NCI-H1417 treated with DMSO at 0.1 percent for 48 hours (cell line): ENCODE data around the gene ALLC.

Source experiments
- DNase-seq: peaks from one replicate; lab custom pipeline; 2025; lab: John Stamatoyannopoulos, UW

ALLC gene

GRCh38 chr2:3725458-3726250 is 67.7 kb downstream of the ALLC start:
- DNase-seq, result no peak

GRCh38 chr2:3726511-3726910 is 68.5 kb downstream of the ALLC start:
- no peak for DNase-seq

- DNase-seq, result no peak
Observed at GRCh38 chr2:3727397-3728045, 69.5 kb downstream of the ALLC start.

- peak; percentile 47 for DNase-seq
Observed at GRCh38 chr2:3728104-3729054, 70.4 kb downstream of the ALLC start.

GRCh38 chr2:3729055-3729448 is 71.1 kb downstream of the ALLC start:
- DNase-seq, result no peak

GRCh38 chr2:3729786-3730185 is 71.8 kb downstream of the ALLC start:
- no peak for DNase-seq

GRCh38 chr2:3730646-3731045 is 72.6 kb downstream of the ALLC start:
- no peak for DNase-seq

- DNase-seq, result no peak
Observed at GRCh38 chr2:3731829-3732228, 73.8 kb downstream of the ALLC start.

GRCh38 chr2:3736112-3736511 is 78.1 kb downstream of the ALLC start:
- DNase-seq, result no peak

- DNase-seq, result no peak
Observed at GRCh38 chr2:3737128-3737527, 79.1 kb downstream of the ALLC start.

GRCh38 chr2:3738454-3738853 is 80.5 kb downstream of the ALLC start:
- DNase-seq, result no peak

GRCh38 chr2:3739313-3739712 is 81.3 kb downstream of the ALLC start:
- no peak for DNase-seq

GRCh38 chr2:3741396-3741795 is 83.4 kb downstream of the ALLC start:
- DNase-seq, result no peak

- DNase-seq, result no peak
Observed at GRCh38 chr2:3741867-3742602, 84.0 kb downstream of the ALLC start.

- DNase-seq, result no peak
Observed at GRCh38 chr2:3742743-3743508, 84.9 kb downstream of the ALLC start.

- no peak for DNase-seq
Observed at GRCh38 chr2:3743951-3744555, 86.1 kb downstream of the ALLC start.

GRCh38 chr2:3745920-3746319 is 87.9 kb downstream of the ALLC start:
- DNase-seq, result no peak

- no peak for DNase-seq
Observed at GRCh38 chr2:3747032-3747654, 89.1 kb downstream of the ALLC start.

GRCh38 chr2:3747826-3748225 is 89.8 kb downstream of the ALLC start:
- no peak for DNase-seq

GRCh38 chr2:3749201-3749600 is 91.2 kb downstream of the ALLC start:
- DNase-seq, result no peak
